HG03439 (cell line): ENCODE measurements around the gene CRELD1.

Experiments
- ATAC-seq: cut with Tn5 transposase; IDR thresholded peaks from one replicate; pipeline ENCODE4 v1.9.1; 2021; ENCODE audit warnings: mild to moderate bottlenecking, moderate library complexity; ENCODE audit not compliant: unreplicated experiment

The CRELD1 gene

DNA sequence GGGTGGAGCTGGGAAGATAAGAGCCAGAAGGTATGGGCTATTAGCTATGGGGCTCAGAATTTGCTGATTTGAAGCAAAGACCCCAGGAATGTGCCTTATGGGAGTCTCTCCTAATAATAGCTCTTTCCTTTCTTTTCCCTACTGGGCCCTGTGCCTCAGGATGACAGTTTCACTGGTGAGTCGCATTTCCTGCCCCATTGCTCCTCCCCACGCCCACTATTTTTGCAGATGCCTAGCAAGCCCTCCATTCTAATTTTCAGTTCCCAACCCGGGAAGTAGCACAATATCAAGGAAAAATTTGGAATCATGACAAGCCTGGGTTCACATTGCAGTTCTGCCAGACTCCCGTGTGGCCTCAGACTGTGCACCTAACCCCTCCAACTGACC, 30.4 kb upstream of the CRELD1 start:
- no peak for ATAC-seq

DNA sequence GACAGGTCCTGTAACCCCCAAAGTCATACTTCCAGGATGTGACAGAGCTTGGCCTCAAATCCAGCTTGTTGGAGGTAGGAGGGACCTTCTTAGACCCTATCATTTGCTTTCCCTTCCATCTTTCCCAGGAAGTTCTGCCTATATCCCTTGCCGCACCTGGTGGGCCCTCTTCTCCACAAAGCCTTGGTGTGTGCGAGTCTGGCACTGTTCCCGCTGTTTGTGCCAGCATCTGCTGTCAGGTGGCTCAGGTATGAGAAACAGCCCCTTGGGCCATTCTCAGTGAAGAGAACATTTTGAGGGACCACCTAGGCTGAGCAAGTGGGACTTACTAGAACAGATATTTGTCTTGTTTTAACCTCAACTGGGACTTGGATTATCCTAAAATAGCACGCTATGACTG, 29.7 kb upstream of the CRELD1 start:
- no peak for ATAC-seq

DNA sequence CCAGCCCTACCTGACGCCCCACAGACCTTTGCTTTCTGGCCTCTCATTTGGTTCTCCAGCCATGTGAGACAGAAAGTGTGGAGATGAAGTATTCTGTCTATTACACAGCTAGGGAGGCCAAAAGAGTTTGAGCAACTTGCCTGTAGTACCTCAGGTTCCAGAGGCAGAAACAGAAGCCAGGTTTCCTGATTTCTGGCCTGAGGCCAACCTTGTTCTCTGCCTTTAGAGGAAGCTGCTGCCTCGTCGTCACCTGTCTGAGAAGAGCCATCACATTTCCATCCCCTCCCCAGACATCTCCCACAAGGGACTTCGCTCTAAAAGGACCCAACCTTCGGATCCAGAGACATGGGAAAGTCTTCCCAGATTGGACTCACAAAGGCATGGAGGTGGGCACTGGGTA, 27.2 kb upstream of the CRELD1 start:
- ATAC-seq = no peak

DNA sequence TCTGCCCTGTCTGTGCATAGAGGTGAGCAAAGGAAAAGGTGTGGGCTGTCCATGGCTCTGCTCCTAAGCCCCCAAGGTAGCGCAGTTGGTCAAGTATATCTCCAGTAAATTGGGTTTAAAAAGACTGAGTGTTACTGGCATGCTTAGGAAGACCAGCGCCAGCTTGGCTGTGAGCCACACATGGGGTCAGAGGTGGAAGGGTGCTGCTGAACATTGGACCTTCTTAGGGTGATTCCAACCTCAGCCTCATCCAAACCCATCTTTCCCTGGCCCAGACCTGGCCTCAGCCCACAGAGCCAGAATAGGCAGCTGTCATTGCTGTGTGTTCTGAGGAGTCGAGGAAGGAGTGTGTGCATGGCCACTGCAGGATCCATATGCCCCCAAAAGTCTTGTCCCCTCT, 25.3 kb upstream of the CRELD1 start:
- no peak for ATAC-seq

DNA sequence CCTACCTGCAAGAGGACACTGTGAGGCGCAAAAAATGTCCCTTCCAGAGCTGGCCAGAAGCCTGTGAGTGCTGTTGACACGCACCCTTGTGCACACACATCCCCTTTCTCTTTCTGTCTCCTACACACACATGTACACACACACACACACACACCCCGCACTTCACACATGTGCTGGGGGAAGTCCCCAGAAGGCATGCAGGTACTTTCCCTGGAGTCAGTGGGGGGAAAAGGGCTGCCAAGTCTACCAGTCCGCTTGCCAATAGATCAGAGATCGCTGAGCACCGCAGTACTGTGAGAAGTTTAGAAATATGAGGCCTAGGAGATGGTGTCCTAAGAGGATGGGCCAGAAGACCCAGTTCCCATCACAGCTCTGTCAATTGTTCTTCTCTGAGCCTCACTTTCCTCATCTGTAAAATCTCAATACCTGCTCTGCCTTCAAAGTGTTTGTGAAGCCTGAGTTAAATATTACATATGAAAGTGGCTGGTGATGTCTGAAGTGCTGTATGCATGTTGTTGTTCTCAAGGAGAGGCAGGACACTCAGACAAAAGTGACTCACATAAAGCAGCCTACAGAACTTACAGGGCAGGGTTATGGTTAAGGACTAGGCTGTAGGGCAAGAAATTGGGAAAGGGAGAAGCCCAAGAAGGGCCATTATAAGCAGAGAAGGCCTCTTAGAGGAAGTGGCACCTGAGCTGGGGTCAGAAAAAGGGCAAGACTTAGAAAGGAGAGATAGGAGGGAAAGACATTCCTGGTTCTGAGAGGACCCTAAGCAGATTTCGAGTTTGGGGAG, 24.2 kb upstream of the CRELD1 start:
- ATAC-seq = no peak

DNA sequence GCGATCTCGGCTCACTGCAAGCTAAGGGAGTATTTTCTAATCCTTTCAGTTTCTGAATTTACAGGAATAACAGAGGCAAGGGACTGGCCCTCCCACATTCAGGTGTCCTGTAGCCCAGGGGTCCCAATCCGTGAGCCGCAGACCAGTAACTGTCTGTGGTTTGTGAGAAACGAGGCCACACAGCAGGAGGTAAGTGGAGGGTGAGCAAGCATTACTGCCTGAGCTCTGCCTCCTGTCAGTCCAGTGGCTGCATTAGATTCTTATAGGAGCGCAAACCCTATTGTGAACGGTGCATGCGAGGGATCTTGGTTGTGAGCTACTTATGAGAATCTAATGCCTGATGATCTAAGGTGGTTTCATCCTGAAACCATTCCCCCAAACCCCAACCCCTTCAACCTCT, 21.8 kb upstream of the CRELD1 start:
- ATAC-seq = no peak

DNA sequence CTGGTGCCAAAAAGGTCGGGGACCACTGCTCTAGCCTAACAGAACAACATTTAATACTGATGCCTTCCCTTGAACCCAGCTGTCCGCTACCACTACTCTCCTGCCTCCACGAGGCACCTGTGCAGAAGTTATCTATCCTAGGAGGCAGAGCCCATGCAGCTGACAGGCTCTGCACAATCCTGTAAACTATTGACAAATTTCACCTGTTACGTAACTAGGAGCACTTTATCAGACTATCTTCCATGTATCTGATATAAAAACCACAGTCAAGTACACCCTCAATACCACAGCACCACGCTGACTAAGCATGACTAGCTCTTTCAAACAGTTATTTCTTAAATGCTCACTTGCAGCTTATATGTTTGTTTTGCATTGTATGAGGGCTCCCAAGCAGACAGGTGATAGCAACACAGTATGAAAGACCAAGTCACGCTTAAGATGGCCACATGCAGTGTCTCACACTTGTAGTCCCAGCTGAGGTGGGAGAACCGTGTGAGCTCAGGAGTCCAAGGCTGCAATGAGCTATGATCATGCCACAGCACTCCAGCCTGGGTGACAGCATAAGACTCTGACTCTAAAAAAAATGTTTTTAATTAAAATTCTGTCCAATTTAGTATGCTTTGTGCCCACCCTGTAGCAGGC, 21.2 kb upstream of the CRELD1 start:
- no peak for ATAC-seq

DNA sequence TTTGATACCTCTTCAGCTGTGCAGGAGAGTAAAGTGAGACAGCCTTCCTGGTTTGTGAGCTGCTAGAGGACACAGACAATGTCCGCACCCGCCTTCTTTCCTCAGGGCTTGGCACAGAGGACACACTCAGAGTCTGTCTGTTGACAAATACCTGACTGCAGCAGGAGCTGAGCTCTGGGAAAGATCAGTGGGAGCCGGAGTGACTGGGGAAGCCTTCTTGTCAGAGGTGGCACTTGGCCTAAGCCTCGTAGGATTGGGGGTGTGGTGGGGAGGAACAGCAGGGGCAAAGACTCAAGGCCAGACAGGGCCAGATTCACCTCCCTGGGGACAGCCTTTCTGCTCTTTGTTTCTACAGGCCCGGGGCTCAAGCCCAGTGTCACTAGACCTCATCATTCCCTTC, 20.0 kb upstream of the CRELD1 start:
- ATAC-seq = no peak

DNA sequence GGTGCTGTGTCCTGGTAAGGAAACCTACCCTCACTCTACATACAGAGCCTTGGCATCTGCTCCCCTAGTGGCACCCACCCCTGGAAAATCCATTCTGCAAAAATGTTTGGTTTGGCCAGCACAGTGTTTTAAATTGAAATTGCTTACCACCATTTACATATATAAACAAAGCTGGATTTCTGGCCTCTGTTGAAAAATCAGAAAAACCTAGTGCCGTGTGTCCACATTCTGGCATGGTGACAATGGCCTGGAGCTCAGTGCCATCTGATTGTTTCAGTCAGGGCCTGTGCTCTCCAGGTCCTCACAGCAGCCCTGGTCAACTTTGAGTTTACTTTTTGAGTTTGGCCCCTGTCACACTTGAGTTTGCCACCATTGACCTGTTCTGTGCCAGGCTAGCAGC, 19.6 kb upstream of the CRELD1 start:
- ATAC-seq = no peak

DNA sequence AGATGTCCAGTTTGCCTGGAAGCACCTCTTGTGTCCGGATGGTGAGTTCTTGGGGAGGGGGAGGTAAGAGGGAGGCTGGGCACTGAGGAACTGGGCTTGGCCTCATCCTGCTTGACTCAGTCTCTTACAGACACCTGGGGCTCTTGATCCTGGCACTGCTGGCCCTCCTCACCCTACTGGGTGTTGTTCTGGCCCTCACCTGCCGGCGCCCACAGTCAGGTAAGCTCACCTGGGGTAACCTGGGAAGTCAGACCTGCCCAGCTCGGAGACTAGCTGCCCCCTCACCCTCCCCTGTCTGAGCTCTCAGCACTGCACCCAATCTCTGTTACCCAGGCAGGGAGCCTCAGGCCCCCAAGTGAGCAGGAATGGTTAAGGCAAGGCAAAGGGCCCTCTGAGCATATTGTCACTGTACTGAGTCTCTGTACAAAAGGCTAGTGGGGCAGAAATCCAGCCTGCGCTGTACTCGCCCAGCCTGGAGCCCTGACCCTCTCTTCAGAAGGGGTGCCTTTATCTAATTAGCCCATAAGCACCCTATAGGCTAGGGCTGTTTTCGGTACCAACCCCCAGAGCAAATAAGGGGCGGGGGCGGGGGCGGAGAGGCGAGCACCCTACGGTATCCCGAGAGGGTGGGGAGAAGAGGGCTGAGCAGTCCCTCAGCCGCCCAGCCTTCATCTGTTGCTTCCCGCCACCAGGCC, 18.9 kb upstream of the CRELD1 start:
- no peak for ATAC-seq

DNA sequence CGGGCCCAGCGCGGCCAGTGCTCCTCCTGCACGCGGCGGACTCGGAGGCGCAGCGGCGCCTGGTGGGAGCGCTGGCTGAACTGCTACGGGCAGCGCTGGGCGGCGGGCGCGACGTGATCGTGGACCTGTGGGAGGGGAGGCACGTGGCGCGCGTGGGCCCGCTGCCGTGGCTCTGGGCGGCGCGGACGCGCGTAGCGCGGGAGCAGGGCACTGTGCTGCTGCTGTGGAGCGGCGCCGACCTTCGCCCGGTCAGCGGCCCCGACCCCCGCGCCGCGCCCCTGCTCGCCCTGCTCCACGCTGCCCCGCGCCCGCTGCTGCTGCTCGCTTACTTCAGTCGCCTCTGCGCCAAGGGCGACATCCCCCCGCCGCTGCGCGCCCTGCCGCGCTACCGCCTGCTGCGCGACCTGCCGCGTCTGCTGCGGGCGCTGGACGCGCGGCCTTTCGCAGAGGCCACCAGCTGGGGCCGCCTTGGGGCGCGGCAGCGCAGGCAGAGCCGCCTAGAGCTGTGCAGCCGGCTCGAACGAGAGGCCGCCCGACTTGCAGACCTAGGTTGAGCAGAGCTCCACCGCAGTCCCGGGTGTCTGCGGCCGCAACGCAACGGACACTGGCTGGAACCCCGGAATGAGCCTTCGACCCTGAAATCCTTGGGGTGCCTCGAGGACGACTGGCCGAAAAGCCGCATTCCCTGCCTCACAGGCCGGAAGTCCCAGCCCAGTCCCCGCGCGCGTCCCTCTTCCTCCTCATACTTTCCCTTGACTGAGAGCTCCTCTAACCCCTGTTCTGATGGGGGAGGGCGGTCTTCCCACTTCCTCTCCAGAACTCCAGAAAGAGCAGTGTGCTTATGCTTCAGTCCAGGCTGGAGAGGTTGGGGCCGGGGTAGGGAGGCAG, 18.1 kb upstream of the CRELD1 start:
- no peak for ATAC-seq

DNA sequence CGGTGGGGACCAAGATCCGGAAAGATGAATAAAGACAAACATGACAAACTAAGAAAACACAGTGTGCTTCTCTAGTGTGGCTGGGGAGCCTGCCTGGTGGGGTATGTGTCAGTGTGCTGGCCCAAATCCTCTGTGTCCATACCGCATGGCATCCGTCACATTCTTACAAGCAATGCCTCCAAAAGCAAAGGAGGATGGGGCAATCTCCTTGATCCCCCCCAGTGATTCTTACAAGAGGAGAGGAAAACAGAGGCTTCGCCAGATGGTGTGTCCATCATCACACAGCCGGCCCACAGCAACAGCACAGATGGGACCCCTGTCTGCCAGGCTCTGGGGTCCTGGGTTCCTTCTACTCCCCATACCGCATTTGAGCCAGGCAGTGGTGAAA, 17.3 kb upstream of the CRELD1 start:
- ATAC-seq = no peak

DNA sequence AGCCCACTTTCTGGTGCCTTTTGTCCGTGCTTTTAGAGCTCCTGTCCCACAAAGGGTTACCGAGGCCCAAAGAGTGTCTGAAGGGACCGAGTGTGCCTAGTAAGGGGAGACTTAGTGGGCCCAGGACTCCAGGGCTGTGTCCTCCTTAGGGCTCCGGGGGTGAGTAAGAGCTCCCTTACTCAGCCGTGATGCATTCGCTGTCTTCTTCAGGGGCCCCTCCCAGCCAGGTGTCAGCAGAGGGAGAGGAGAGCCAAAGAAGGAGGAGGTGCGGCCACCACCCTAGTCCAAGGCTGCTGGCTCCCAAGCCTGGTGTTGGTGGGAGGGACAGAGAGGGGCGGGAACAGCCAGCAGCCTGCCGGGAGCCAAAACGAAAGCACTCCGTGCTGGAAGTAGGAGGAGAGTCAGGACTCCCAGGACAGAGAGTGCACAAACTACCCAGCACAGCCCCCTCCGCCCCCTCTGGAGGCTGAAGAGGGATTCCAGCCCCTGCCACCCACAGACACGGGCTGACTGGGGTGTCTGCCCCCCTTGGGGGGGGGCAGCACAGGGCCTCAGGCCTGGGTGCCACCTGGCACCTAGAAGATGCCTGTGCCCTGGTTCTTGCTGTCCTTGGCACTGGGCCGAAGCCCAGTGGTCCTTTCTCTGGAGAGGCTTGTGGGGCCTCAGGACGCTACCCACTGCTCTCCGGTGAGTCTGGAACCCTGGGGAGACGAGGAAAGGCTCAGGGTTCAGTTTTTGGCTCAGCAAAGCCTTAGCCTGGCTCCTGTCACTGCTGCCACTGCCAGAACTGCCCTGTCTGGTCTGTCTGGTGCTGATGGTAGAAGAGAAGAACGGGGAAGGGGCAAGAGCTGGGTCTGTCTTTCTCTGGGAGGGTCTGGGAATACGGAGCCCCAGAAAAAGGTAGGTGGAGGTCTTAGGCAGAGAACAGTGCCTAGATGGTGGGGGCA, 16.6 kb upstream of the CRELD1 start, which contains the start of gene IL17RC:
TSS of gene IL17RC (plus strand) at position 365 of the 947 bp plus-strand sequence. CDS start at position 583, 218 bp downstream.
- no peak for ATAC-seq

DNA sequence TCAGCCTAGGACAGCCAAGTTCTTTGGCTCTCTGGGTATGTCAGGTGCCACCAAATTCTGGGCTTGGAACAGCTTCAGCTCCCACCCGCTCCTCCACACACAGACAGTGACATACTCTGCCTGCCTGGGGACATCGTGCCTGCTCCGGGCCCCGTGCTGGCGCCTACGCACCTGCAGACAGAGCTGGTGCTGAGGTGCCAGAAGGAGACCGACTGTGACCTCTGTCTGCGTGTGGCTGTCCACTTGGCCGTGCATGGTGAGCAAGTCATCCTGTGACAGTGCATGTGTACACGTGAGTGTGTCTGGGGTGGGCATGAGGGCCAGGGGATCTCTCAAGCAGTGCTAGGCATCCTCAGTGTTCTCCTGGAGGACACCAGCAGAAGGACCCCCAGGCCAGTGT, 15.8 kb upstream of the CRELD1 start:
- no peak for ATAC-seq

DNA sequence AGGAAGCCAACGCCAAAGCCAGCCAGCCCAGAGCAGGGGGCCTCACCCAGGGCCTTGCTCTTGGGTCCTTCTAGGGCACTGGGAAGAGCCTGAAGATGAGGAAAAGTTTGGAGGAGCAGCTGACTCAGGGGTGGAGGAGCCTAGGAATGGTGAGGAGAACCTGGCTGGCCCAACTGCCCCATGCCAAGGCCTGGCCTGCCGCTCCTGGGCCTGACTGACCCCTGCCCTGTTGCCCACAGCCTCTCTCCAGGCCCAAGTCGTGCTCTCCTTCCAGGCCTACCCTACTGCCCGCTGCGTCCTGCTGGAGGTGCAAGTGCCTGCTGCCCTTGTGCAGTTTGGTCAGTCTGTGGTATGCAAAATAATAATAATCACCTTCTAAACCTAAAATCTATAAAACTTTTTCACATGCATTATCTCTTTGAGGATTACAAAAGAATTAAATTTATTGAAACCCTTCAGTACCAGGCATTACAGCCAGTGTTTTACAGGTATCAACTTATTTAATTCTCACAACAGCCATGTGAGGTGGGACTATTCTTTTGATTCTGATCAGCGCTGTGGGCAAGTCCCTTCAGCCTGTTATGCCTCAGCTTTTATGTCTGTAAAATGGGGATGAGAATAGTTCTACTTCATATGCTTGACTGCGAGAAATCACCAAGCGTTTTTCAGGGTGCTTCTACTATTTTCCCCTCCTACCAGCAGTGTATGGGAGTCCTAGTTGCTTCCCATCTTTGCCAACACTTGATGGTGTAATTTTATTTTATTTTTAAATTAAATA, 15.2 kb upstream of the CRELD1 start:
- ATAC-seq = no peak

DNA sequence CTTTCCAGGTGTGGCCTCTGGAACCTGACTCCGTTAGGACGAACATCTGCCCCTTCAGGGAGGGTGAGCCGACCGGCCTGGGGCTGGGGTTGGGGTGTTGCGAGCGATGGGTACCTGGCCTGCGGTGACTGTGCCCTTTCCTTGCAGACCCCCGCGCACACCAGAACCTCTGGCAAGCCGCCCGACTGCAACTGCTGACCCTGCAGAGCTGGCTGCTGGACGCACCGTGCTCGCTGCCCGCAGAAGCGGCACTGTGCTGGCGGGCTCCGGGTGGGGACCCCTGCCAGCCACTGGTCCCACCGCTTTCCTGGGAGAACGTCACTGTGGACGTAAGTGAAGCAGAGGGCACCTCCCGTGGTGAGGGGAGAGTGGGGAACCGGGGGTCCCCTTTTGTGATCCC, 5.5 kb upstream of the CRELD1 start:
- ATAC-seq = no peak

DNA sequence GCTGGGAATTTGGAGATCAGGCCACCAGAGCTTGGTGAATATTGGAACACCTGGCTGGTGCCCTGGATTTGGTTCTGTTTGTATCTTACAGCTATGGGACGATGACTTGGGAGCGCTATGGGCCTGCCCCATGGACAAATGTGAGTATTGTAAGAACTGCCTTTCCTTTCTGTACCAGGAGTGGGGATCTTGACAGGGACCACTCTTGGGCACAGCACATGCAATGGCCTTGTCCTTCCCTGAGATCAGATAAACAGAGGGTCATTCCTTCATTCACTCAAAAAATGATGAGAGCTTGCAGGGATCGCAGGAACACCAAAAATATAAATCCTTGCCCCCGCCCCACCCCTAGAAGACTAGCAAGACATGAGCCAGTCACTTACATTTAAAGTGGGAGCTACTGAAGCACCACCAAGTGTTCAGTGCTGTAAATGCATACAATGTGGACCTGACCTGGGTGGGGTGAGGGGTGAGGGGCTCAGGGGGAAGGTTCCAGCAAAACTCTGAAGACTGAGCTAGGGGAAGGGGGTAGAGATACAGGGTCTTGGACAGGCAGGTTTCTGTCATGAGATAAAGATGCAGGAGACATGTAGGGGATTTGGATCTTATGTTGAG, 2.7 kb upstream of the CRELD1 start:
- no peak for ATAC-seq

DNA sequence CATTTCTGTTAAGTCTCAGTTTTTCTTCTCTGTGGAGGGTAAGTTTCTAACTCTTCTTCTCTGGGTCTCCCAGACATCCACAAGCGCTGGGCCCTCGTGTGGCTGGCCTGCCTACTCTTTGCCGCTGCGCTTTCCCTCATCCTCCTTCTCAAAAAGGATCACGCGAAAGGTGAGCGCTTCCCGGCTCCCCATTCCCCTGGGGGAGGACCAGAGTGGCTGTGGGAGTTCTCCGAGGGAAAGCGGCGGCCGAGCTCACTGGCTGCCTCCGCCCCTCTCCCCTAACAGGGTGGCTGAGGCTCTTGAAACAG, 1.1 kb upstream of the CRELD1 start:
- ATAC-seq = no peak
